H1 (cell line): Measurements from ENCODE around the gene LURAP1L.

Experiments used
- CTCF ChIP-seq, 3 experiments: IDR thresholded peaks; 1 replicate in 2 of 3; 2 replicates in 1 of 3; pipeline versions ENCODE4 v1.5.1 to v1.6.1; 2011; ENCODE audit warnings: low read length in 3 of 3, mild to moderate bottlenecking in 3 of 3, inconsistent platforms in 2 of 3, low read depth in 1 of 3, moderate library complexity in 1 of 3; ENCODE audit not compliant: insufficient read depth in 1 of 3; ENCODE audit errors: control extremely low read depth in 1 of 3
- EP300 ChIP-seq, 2 experiments: IDR thresholded peaks; 1 replicate in 1 of 2; 2 replicates in 1 of 2; pipeline ENCODE4 v1.6.1; 2011 to 2012; ENCODE audit warnings: low read depth in 2 of 2, low read length in 2 of 2, mild to moderate bottlenecking in 2 of 2, borderline replicate concordance in 1 of 2, inconsistent platforms in 1 of 2, moderate library complexity in 1 of 2
- HDAC2 ChIP-seq, 2 experiments: fragments of 300-600 bp in 1 of 2; sonication (generic) in 1 of 2; IDR thresholded peaks; 2 replicates each; pipeline ENCODE4 v1.6.1; 2011 to 2012; ENCODE audit warnings: low read depth in 2 of 2, low read length in 2 of 2, mild to moderate bottlenecking in 2 of 2, moderate library complexity in 2 of 2, borderline replicate concordance in 1 of 2, inconsistent platforms in 1 of 2
- POLR2A ChIP-seq, 2 experiments: IDR thresholded peaks; 1 replicate in 1 of 2; 2 replicates in 1 of 2; pipeline ENCODE4 v1.6.1; 2011; ENCODE audit warnings: low read depth in 2 of 2, low read length in 2 of 2, mild to moderate bottlenecking in 2 of 2; ENCODE audit errors: control extremely low read depth in 1 of 2
- POLR2AphosphoS5 ChIP-seq: IDR thresholded peaks from 2 replicates; pipeline ENCODE4 v1.6.1; 2011; ENCODE audit warnings: low read depth, low read length
- RAD21 ChIP-seq, 2 experiments: IDR thresholded peaks in 1 of 2; conservative IDR thresholded peaks in 1 of 2; 2 replicates each; pipeline ENCODE4 v1.6.1; 2011; ENCODE audit warnings: low read depth in 2 of 2, low read length in 2 of 2, improper control_type of control experiment in 1 of 2, inconsistent platforms in 1 of 2, mild to moderate bottlenecking in 1 of 2, moderate library complexity in 1 of 2
- RBBP5 ChIP-seq: IDR thresholded peaks from 2 replicates; pipeline ENCODE4 v1.7.1; 2012; ENCODE audit warnings: low read depth, mild to moderate bottlenecking, inconsistent platforms, low read length, moderate library complexity, borderline replicate concordance
- SP1 ChIP-seq: IDR thresholded peaks from 2 replicates; pipeline ENCODE4 v1.6.1; 2011; ENCODE audit warnings: low read depth, low read length
- SP4 ChIP-seq: IDR thresholded peaks from 2 replicates; pipeline ENCODE4 v1.6.1; 2012; ENCODE audit warnings: low read length, inconsistent platforms

GRCh38 chr9:12735665-12736064, 39.2 kb upstream of the LURAP1L start:
- no peak for TF ChIP-seq CTCF (IDR thresholded peaks at IDR 0.05; ENCODE audit: control extremely low read depth in 1 of 3, insufficient read depth in 1 of 3, low read depth in 1 of 3, low read length in 3 of 3)
- no peak for TF ChIP-seq POLR2A (IDR thresholded peaks at IDR 0.05; ENCODE audit: control extremely low read depth in 1 of 2, low read depth in 2 of 2, low read length in 2 of 2)
- no peak for TF ChIP-seq HDAC2 (IDR thresholded peaks at IDR 0.05; ENCODE audit: borderline replicate concordance in 1 of 2, low read depth in 2 of 2, low read length in 2 of 2)
- TF ChIP-seq EP300 (IDR thresholded peaks at IDR 0.05; ENCODE audit: borderline replicate concordance in 1 of 2, low read depth in 2 of 2, low read length in 2 of 2): no peak
- no peak for TF ChIP-seq SP4
- TF ChIP-seq POLR2AphosphoS5: no peak
- no peak for TF ChIP-seq RAD21 (IDR thresholded peaks at IDR 0.05 in 1 of 2, conservative IDR thresholded peaks at IDR 0.05 in 1 of 2; ENCODE audit: low read depth in 2 of 2, low read length in 2 of 2)
- TF ChIP-seq RBBP5: no peak
- no peak for TF ChIP-seq SP1
